Karpas-422 (cell line): ENCODE measurements around the gene RHOV. TPM values are rescaled to one million over a fixed set of nuclear protein-coding genes. Genes with fewer than 3 reads are reported as not detected.
A peak's percentile ranks its signal among the peaks of the same experiment; 100 is the strongest.

Source experiments
- DNase-seq: peaks from one replicate; pipeline ENCODE4 v3.0.0-alpha.2; 2015
- H2AFZ ChIP-seq: fragments of 200-600 bp; sonication (generic); 2 replicates; pipeline ENCODE4 v1.6.1; 2014; ENCODE audit warnings: antibody characterized with exemption, low read length, mixed read lengths
- H3K27ac ChIP-seq: fragments of 200-600 bp; sonication (generic); 2 replicates; pipeline ENCODE4 v1.5.1; 2014; ENCODE audit warnings: mild to moderate bottlenecking, low read length, moderate library complexity
- H3K27me3 ChIP-seq: fragments of 200-600 bp; sonication (generic); 2 replicates; pipeline ENCODE4 v1.6.1; 2014; ENCODE audit warnings: low read length, mixed read lengths
- H3K36me3 ChIP-seq: fragments of 200-600 bp; sonication (generic); 2 replicates; pipeline ENCODE4 v1.6.1; 2014; ENCODE audit warnings: low read length, mixed read lengths; ENCODE audit not compliant: insufficient read depth
- H3K4me1 ChIP-seq: fragments of 200-600 bp; sonication (generic); 2 replicates; pipeline ENCODE4 v1.6.1; 2014; ENCODE audit warnings: mild to moderate bottlenecking, low read length, mixed read lengths
- H3K4me2 ChIP-seq: fragments of 200-600 bp; sonication (generic); 2 replicates; pipeline ENCODE4 v1.6.1; 2014; ENCODE audit warnings: low read length, low read depth, mild to moderate bottlenecking; ENCODE audit not compliant: poor library complexity, severe bottlenecking
- H3K4me3 ChIP-seq: fragments of 200-600 bp; sonication (generic); 2 replicates; pipeline ENCODE4 v1.5.1; 2014; ENCODE audit warnings: mild to moderate bottlenecking, antibody characterized with exemption, low read length, mixed read lengths
- H3K79me2 ChIP-seq: fragments of 200-600 bp; sonication (generic); 2 replicates; pipeline ENCODE4 v1.6.1; 2014; ENCODE audit warnings: mild to moderate bottlenecking, low read length, mixed read lengths
- H3K9ac ChIP-seq: fragments of 200-600 bp; sonication (generic); 2 replicates; pipeline ENCODE4 v1.6.0; 2014; ENCODE audit warnings: low read length
- H3K9me2 ChIP-seq: fragments of 200-600 bp; sonication (generic), shearing (Covaris generic); replicated peaks from 2 replicates; pipeline ENCODE4 v1.6.0; 2014; ENCODE audit warnings: mild to moderate bottlenecking, low read length, moderate library complexity; ENCODE audit not compliant: insufficient read depth
- H3K9me3 ChIP-seq: fragments of 300-700, 200-600 bp; sonication (generic); 2 replicates; pipeline ENCODE4 v1.6.1; 2014; ENCODE audit warnings: low read length, mixed read lengths
- H4K20me1 ChIP-seq: fragments of 200-600 bp; sonication (generic); 2 replicates; pipeline ENCODE4 v1.6.1; 2014; ENCODE audit warnings: mild to moderate bottlenecking, antibody characterized with exemption, low read length, low read depth; ENCODE audit not compliant: insufficient read depth
- small RNA-seq: library from RNA; depleted of rRNA; stranded (forward); fragments of <200 nt; gene quantifications from one replicate; pipeline ENCODE3, GENCODE V24; 2014
- total RNA-seq: library from RNA; depleted of rRNA; stranded (reverse); fragments of >200 nt; shearing (Covaris generic); gene quantifications from 2 replicates; pipeline ENCODE4 v1.2.3, GENCODE V29; 2014; ENCODE audit warnings: low replicate concordance; rRNA removed

RHOV gene
- total RNA-seq, 1 experiment from 2014 or later, result not detected

DNA sequence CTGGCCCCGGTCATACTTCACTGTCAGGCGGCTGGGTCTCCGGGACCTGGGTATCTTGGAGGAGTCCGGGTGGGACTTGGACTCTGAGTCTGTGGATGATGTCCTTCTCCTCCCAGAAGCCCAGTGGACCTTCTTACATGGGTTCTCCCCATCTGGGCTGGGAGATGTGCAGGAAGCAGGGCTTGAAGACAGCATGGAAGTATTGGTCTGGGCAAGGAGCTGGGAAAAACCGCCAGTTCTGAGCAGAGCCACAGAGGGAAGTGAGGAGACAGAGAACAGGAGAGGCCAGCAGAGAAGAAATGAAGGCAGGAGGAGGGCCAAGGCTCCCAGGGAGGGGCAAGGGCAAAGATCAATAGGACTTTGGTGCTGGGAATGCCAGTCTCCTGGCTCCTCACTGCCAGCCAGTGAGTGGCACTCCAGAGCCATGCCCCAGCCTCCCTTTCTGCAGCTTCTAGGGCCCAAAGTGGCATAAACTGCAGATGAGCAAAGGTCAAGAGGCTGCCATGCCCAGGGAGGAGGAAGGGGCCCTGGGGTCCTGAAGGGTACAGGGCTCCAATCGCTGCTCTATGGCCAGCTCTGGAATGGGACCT lies 45.5 kb downstream of the RHOV start, which contains the start of gene PPP1R14D:
Gene PPP1R14D, minus strand, starts transcription at position 262 of the 590 bp plus-strand sequence. Its CDS starts 67 bp downstream, at position 195.
- Histone ChIP-seq H3K27ac (no peak within 1 kb of the TSS), H3K79me2 (no peaks in the 10 kb centered on the region), H2AFZ (peak within 1 kb of the TSS; percentile 51; the same call in 1 of the 2 replicates), H3K9me3 (no peaks in the 10 kb centered on the region), H3K9ac (no peak within 1 kb of the TSS), H3K27me3 (no peaks in the 10 kb centered on the region), H3K4me2 (peak within 1 kb of the TSS; percentile 30), H3K9me2 (no peaks in the 10 kb centered on the region), H3K36me3 (no peaks in the 10 kb centered on the region), H4K20me1 (no peaks in the 10 kb centered on the region), H3K4me1 (peaks cover 4% of the 10 kb centered on the region; the same call in 1 of the 2 replicates), H3K4me3 (no peak within 1 kb of the TSS)
- no peak for DNase-seq

DNA sequence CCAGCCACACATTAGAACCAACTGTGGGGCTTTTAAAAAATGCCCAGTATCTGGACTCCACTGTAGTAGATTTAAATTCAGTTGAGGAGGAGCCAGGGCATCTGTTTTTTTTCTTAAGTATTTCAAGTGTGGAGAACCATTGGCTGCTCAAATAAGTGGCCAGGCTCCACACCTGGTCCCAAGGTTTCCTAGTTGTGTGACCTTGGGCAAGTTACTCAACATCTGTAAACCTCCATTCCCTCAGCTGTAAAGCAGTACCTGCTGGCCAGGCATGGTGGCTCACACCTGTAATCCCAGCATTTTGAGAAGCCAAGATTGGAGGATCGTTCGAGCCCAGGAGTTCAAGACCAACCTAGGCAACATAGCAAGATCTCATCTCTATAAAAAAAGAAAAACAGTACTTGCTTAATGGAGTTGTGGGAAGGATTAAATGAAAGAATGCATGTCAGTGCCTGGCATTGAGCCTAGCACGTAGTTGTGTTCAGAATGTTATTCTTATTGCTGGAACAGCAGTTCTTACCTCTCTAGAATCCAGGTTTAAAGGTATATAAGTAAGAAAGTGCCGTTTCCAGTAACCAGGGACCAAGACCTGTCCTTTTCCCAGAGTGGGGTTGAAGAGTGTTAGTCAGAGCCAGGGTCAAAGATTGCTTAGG lies 47.5 kb downstream of the RHOV start:
- no peaks in the 10 kb centered on the region for H3K9me3 ChIP-seq
- H2AFZ ChIP-seq, result no peak overlapping the region
- H3K4me2 ChIP-seq, result no peak overlapping the region
- no peaks in the 10 kb centered on the region for H3K36me3 ChIP-seq
- no peaks in the 10 kb centered on the region for H3K79me2 ChIP-seq
- no peaks in the 10 kb centered on the region for H4K20me1 ChIP-seq
- DNase-seq, result no peak
- no peak overlapping the region for H3K27ac ChIP-seq
- no peaks in the 10 kb centered on the region for H3K9me2 ChIP-seq
- no peak overlapping the region for H3K9ac ChIP-seq
- H3K4me3 ChIP-seq, result no peak overlapping the region
- H3K4me1 ChIP-seq, result peaks cover 4% of the 10 kb centered on the region; the same call in 1 of the 2 replicates
- H3K27me3 ChIP-seq, result no peaks in the 10 kb centered on the region

DNA sequence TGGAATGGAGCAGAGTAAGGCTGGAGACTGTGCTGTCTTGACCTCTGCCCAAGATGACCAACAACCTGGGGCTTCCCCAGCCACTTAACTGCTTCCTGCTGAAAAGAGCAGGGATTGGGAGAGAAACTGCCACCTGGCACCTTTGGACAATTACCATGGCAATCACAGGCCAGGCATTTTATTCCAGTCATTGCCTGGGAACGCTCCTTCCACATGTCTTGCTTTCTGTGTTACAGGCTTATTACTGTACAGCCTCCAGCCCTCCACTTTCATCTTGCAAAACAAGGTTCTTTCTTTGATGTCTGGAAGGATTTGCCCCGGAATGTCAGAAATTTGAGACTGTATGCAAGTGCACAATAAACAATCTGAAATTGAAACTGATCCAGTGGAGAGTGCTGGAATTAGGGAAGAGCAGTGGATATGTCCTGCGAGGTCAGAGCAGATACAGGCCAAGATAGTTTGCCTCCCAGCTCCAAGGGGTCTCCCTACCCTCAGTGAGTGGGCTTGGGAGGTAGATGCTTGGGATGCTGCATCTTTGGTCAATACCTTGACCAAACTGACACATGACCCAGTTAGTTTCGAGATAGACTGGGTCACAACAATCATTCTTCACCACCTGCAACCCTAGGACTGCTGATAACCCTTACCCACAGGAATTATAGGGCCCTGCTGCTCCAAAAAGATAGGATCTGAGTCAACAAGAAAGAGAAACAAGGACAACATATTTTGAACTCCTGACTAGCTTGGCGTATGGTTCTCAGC lies 48.2 kb downstream of the RHOV start:
- Histone ChIP-seq H3K9ac (no peak overlapping the region), H3K9me2 (no peaks in the 10 kb centered on the region), H3K27me3 (no peaks in the 10 kb centered on the region), H3K4me3 (no peak overlapping the region), H3K27ac (no peak overlapping the region), H3K4me2 (no peak overlapping the region), H3K9me3 (no peaks in the 10 kb centered on the region), H2AFZ (no peak overlapping the region), H4K20me1 (no peaks in the 10 kb centered on the region), H3K36me3 (no peaks in the 10 kb centered on the region), H3K79me2 (no peaks in the 10 kb centered on the region), H3K4me1 (peaks cover 4% of the 10 kb centered on the region; the same call in 1 of the 2 replicates)
- DNase-seq, result no peak

DNA sequence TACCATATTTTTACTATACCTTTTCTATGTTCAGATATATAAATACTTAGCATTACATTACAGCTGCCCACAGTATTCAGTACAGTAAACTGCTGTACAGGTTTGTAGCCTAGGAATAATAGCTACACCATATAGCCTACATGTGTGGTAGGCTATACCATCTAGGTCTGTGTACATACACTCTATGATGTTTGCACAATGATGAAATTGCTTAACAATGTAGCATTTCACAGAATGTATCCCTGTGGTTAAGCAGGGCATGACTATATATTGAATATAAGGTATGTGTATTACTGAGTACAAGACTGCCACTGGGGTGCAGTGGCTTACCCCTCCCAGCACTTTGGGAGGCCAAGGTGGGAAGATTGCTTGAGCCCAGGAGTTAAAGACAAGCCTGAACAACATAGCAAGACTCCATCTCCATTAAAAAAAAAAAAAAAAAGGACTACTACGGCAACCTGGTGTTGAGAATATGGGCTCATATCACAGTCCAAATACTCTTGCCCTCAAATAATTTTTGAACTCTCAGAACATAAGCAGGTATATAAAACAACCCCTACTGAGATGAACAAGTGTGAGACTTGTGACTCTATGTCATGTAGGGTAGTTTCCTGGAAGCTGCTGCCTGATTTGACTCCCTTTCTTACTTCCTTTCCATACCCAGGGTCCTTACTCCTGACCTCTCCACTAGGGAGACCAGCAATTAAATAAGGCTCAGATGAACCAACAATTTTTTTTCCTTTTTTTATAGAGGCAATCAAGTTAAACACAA lies 50.3 kb downstream of the RHOV start:
- H4K20me1 ChIP-seq, result no peaks in the 10 kb centered on the region
- H3K36me3 ChIP-seq, result no peaks in the 10 kb centered on the region
- H3K9me2 ChIP-seq, result no peaks in the 10 kb centered on the region
- H3K9me3 ChIP-seq, result no peaks in the 10 kb centered on the region
- H3K27ac ChIP-seq, result no peak overlapping the region
- H3K4me1 ChIP-seq, result no peaks in the 10 kb centered on the region
- no peaks in the 10 kb centered on the region for H3K79me2 ChIP-seq
- H3K4me3 ChIP-seq, result no peak overlapping the region
- DNase-seq, result no peak
- H3K9ac ChIP-seq, result no peak overlapping the region
- H3K27me3 ChIP-seq, result no peaks in the 10 kb centered on the region
- no peak overlapping the region for H2AFZ ChIP-seq
- no peak overlapping the region for H3K4me2 ChIP-seq

Small RNA genes lying within 50 kb of the gene (small RNA-seq; reads per million reads assigned to genes)
- not detected for gene AC025166.1

Other genes with a start within 250 kb of the RHOV start
- 8.6 and 11.4 TPM in 2 replicates for gene RAD51, start 179.1 kb downstream of the RHOV start, total RNA-seq
- gene RMDN3, start 119.0 kb downstream of the RHOV start, total RNA-seq, result 7.8 and 15.8 TPM in 2 replicates
- 173 and 503 TPM in 2 replicates for gene GCHFR, start 110.2 kb downstream of the RHOV start, total RNA-seq
- 2.4 and 9.8 TPM in 2 replicates for gene C15orf62, start 104.3 kb downstream of the RHOV start, total RNA-seq
- gene ZFYVE19, start 67.1 kb downstream of the RHOV start, total RNA-seq, result 14.5 and 47.5 TPM in 2 replicates
- 14.8 and 46.6 TPM in 2 replicates for gene DNAJC17, start 66.8 kb downstream of the RHOV start, total RNA-seq
- not detected in 2 replicates for gene PPP1R14D, start 45.5 kb downstream of the RHOV start, total RNA-seq
- gene SPINT1, start 30.2 kb downstream of the RHOV start, total RNA-seq, result 2.0 and 3.4 TPM in 2 replicates
- gene VPS18, start 20.2 kb upstream of the RHOV start, total RNA-seq, result 12.6 and 18.1 TPM in 2 replicates
- 0.36 TPM in 1 of 2 replicates, not detected in the other for gene DLL4, start 55.1 kb upstream of the RHOV start, total RNA-seq
- 41.6 and 45.5 TPM in 2 replicates for gene CHAC1, start 79.2 kb upstream of the RHOV start, total RNA-seq
- 20.3 and 31.4 TPM in 2 replicates for gene INO80, start 242.0 kb upstream of the RHOV start, total RNA-seq